NCI-H82 (cell line): ENCODE measurements around the gene C5orf22.

Source experiments
- DNase-seq: peaks from one replicate; lab custom pipeline; 2025; lab: John Stamatoyannopoulos, UW

Gene C5orf22

DNA sequence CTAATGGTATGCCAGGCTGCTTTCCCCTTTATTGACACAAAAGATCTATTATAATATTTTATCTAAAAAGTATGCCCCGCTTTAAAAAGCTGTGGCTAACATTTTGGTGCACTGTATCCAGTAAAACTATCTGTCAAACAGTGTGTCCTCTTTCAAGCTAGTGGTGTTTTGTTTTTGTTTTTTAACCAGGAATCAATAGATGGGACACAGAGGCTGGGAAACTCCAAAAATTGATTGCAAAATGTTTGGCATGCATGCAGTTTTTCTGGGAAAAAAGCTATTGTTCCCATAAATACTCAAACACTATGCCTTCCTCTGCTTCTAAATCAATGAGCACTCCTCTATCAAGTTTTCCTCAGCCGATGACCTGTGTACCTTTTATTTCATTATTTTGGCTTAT lies 72.5 kb downstream of the C5orf22 start:
- no peak for DNase-seq
